Tibial artery (tissue), 4 donors: Measurements from ENCODE around the gene PHACTR1.
A peak's percentile ranks its signal among the peaks of the same experiment; 100 is the strongest.

Experiments used
- DNase-seq, 2 donors: peaks; one replicate each; pipeline ENCODE4 v3.0.0-alpha.2; 2019
- H3K27ac ChIP-seq, 2 donors: fragments of 200-600 bp; sonication (generic) in 1 of 2; 1 replicate in 1 of 2; 2 replicates in 1 of 2; pipeline ENCODE4 v1.5.1; 2018 to 2019; ENCODE audit warnings: mild to moderate bottlenecking in 1 of 2
- H3K27me3 ChIP-seq, 2 donors: fragments of 200-600 bp; sonication (generic) in 1 of 2; one replicate each; pipeline versions ENCODE4 v1.5.1 to v1.6.0; 2016 to 2019
- H3K36me3 ChIP-seq, 3 donors: fragments of 200-600 bp; sonication (generic) in 2 of 3; one replicate each; pipeline ENCODE4 v1.5.1; 2016 to 2019; ENCODE audit warnings: mild to moderate bottlenecking in 2 of 3
- H3K4me1 ChIP-seq, 4 donors: fragments of 200-600 bp; sonication (generic) in 2 of 4; 1 replicate in 3 of 4; 2 replicates in 1 of 4; pipeline ENCODE4 v1.5.1; 2016 to 2019
- H3K4me3 ChIP-seq, 2 donors: fragments of 200-600 bp; sonication (generic) in 1 of 2; 1 replicate in 1 of 2; 2 replicates in 1 of 2; pipeline ENCODE4 v1.5.1; 2018 to 2019; ENCODE audit warnings: mild to moderate bottlenecking in 2 of 2
- H3K9me3 ChIP-seq, 3 donors: fragments of 200-600 bp; sonication (generic) in 1 of 3; one replicate each; pipeline ENCODE4 v1.5.1; 2016 to 2019
- intact Hi-C: fragments of 100-400 bp; cut with DNase I; formaldehyde crosslinking; loops from one replicate; pipeline ENCODE4 v1.15.0; 2023; ENCODE audit warnings: low total_unique reads
- TF ChIP-seq, protein P1 (sequence below), 2 experiments: fragments of 200-600 bp in 1 of 2; fragments of 450-650 bp in 1 of 2; IDR thresholded peaks; one replicate each; pipeline ENCODE4 v1.5.1; 2017 to 2019; ENCODE audit warnings: antibody characterized with exemption in 2 of 2, mild to moderate bottlenecking in 1 of 2, moderate library complexity in 1 of 2

The PHACTR1 gene

GRCh38 chr6:13068586-13069210 lies 352.1 kb downstream of the PHACTR1 start:
- TF ChIP-seq, protein P1, sequence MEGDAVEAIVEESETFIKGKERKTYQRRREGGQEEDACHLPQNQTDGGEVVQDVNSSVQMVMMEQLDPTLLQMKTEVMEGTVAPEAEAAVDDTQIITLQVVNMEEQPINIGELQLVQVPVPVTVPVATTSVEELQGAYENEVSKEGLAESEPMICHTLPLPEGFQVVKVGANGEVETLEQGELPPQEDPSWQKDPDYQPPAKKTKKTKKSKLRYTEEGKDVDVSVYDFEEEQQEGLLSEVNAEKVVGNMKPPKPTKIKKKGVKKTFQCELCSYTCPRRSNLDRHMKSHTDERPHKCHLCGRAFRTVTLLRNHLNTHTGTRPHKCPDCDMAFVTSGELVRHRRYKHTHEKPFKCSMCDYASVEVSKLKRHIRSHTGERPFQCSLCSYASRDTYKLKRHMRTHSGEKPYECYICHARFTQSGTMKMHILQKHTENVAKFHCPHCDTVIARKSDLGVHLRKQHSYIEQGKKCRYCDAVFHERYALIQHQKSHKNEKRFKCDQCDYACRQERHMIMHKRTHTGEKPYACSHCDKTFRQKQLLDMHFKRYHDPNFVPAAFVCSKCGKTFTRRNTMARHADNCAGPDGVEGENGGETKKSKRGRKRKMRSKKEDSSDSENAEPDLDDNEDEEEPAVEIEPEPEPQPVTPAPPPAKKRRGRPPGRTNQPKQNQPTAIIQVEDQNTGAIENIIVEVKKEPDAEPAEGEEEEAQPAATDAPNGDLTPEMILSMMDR (IDR thresholded peaks at IDR 0.05) = no peak
- intact Hi-C loops = no loop called here
- Histone ChIP-seq H3K9me3 (no peaks in the 10 kb centered on the region), H3K4me3 (no peak overlapping the region), H3K27ac (no peak overlapping the region), H3K27me3 (no peaks in the 10 kb centered on the region), H3K4me1 (peaks cover 0 to 63% (median 7%) of the 10 kb centered on the region in 4 donors), H3K36me3 (no peaks in the 10 kb centered on the region)
- no peak for DNase-seq

GRCh38 chr6:13071550-13072345 lies 355.2 kb downstream of the PHACTR1 start:
- Histone ChIP-seq H3K9me3 (no peaks in the 10 kb centered on the region), H3K4me3 (no peak overlapping the region), H3K27me3 (no peaks in the 10 kb centered on the region), H3K27ac (peak overlapping the region; percentile 58 to 81), H3K4me1 (peaks cover 0 to 73% (median 16%) of the 10 kb centered on the region in 4 donors), H3K36me3 (no peaks in the 10 kb centered on the region)
- DNase-seq = no peak
- TF ChIP-seq, protein P1 (IDR thresholded peaks at IDR 0.05) = no peak
- intact Hi-C loops = no loop called here

- no peak overlapping the region for H3K4me3 ChIP-seq
- TF ChIP-seq, protein P1 (IDR thresholded peaks at IDR 0.05) = no peak
- peak overlapping the region; percentile 58 to 81 for H3K27ac ChIP-seq
- no peaks in the 10 kb centered on the region for H3K27me3 ChIP-seq
- DNase-seq = no peak
- no peaks in the 10 kb centered on the region for H3K9me3 ChIP-seq
- peaks cover 0 to 83% (median 21%) of the 10 kb centered on the region in 4 donors for H3K4me1 ChIP-seq
- intact Hi-C loops = no loop called here
- H3K36me3 ChIP-seq = no peaks in the 10 kb centered on the region
Observed at GRCh38 chr6:13072686-13073347, 356.2 kb downstream of the PHACTR1 start.

- intact Hi-C loops = loop anchor here (5.0 kb wide), 1 partner anchor 732 kb away; no protein-coding TSS in a partner anchor
- Histone ChIP-seq H3K27ac (peak overlapping the region in 1 of 2 donors; percentile 81), H3K27me3 (no peaks in the 10 kb centered on the region), H3K4me3 (no peak overlapping the region), H3K9me3 (no peaks in the 10 kb centered on the region), H3K4me1 (peaks cover 0 to 87% (median 36%) of the 10 kb centered on the region in 4 donors), H3K36me3 (no peaks in the 10 kb centered on the region)
- DNase-seq = no peak
- TF ChIP-seq, protein P1 (IDR thresholded peaks at IDR 0.05) = no peak
Observed at GRCh38 chr6:13074415-13075140, 358.0 kb downstream of the PHACTR1 start.

- Histone ChIP-seq H3K4me3 (no peak overlapping the region), H3K27ac (peak overlapping the region; percentile 14 to 81), H3K27me3 (no peaks in the 10 kb centered on the region), H3K4me1 (peaks cover 0 to 94% (median 42%) of the 10 kb centered on the region in 4 donors), H3K9me3 (no peaks in the 10 kb centered on the region), H3K36me3 (no peaks in the 10 kb centered on the region)
- TF ChIP-seq, protein P1 (IDR thresholded peaks at IDR 0.05) = no peak
- intact Hi-C loops = loop anchor here (5.0 kb wide), 1 partner anchor 733 kb away; no protein-coding TSS in a partner anchor
- DNase-seq = no peak
Observed at GRCh38 chr6:13075141-13075845, 358.7 kb downstream of the PHACTR1 start.
